H1 (cell line): Measurements from ENCODE around the gene HDAC9. TPM values are rescaled to one million over a fixed set of nuclear protein-coding genes. Genes with fewer than 3 reads are reported as not detected.

ENCODE experiments used
- CHD1 ChIP-seq: IDR thresholded peaks from 2 replicates; pipeline ENCODE4 v1.6.1; 2012; ENCODE audit warnings: low read depth, low read length, improper control_type of control experiment
- GABPA ChIP-seq: IDR thresholded peaks from 2 replicates; pipeline ENCODE4 v1.6.1; 2011; ENCODE audit warnings: mild to moderate bottlenecking, low read length, moderate library complexity, borderline replicate concordance; ENCODE audit not compliant: insufficient read depth
- KDM5A ChIP-seq: fragments of 200-600 bp; IDR thresholded peaks from 2 replicates; pipeline ENCODE4 v1.7.1; 2012; ENCODE audit warnings: mild to moderate bottlenecking, low read length, inconsistent platforms, mixed read lengths
- NANOG ChIP-seq: IDR thresholded peaks from 2 replicates; pipeline ENCODE4 v1.6.1; 2011; ENCODE audit warnings: low read length, low read depth, mild to moderate bottlenecking, inconsistent platforms; ENCODE audit not compliant: insufficient read depth, poor library complexity, severe bottlenecking
- POLR2AphosphoS5 ChIP-seq: IDR thresholded peaks from 2 replicates; pipeline ENCODE4 v1.6.1; 2011; ENCODE audit warnings: low read depth, low read length
- SIRT6 ChIP-seq: IDR thresholded peaks from one replicate; pipeline ENCODE4 v1.7.1; 2012; ENCODE audit warnings: low read length, inconsistent platforms
- TAF1 ChIP-seq: IDR thresholded peaks from 2 replicates; pipeline ENCODE4 v1.6.1; 2011; ENCODE audit warnings: mild to moderate bottlenecking, low read depth, low read length
- TBP ChIP-seq: IDR thresholded peaks from 2 replicates; pipeline ENCODE4 v1.6.1; 2011; ENCODE audit warnings: low read depth, low read length, improper control_type of control experiment
- polyA plus RNA-seq, 7 experiments: library from polyadenylated mRNA; depleted of rRNA in 3 of 7; stranded (reverse) in 5 of 7; unstranded in 2 of 7; fragments of >200 nt in 5 of 7; fragments of 200-250 nt in 2 of 7; gene quantifications; 1 replicate in 5 of 7; 2 replicates in 1 of 7; 4 replicates in 1 of 7; pipeline versions ENCODE4 v1.2.1 to v1.2.3, GENCODE V29; 2011 to 2013; ENCODE audit warnings: missing spikeins in 2 of 7, mixed read lengths in 2 of 7
- total RNA-seq: library from RNA; stranded (reverse); fragmentation: NEBNext Ultra II Directional; extraction: Animal tissue kit (Norgen Biotek cat#: 25700); gene quantifications from 2 replicates; pipeline ENCODE4 v1.2.1, GENCODE V29; 2021
- TF ChIP-seq, protein P1 (sequence below): fragments of 300-600 bp; sonication (generic); IDR thresholded peaks from 2 replicates; pipeline ENCODE4 v1.7.1; 2012; ENCODE audit warnings: low read length, moderate library complexity, mild to moderate bottlenecking, inconsistent platforms; ENCODE audit not compliant: insufficient replicate concordance
- TF ChIP-seq, protein P2 (sequence below): IDR thresholded peaks from 2 replicates; pipeline ENCODE4 v1.6.1; 2012; ENCODE audit warnings: inconsistent platforms

The HDAC9 gene
- total and polyA plus RNA-seq, 2 of the 8 experiments (the other 6 are each of a cell fraction or from before 2014, with no cell fraction given): 9.5 to 13.1 TPM

DNA sequence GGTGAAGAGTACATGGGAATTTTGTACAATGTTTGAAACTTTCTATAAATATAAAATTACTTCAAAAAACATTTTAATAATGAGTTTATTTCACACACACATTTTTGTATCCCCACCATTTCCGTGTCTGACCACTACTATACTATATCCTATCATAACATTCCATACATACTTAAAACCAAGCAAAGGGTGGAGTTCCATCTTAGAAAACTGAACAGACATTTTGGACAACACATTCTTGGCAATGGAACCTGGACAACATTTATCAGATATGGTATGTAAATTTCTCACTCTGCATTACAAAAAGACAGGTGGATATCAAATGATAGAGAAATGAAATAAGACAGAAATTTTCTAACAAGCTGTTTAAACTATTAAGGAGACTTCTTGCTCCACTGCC lies 453.0 kb downstream of the HDAC9 start (continued):
- TF ChIP-seq, protein P1, sequence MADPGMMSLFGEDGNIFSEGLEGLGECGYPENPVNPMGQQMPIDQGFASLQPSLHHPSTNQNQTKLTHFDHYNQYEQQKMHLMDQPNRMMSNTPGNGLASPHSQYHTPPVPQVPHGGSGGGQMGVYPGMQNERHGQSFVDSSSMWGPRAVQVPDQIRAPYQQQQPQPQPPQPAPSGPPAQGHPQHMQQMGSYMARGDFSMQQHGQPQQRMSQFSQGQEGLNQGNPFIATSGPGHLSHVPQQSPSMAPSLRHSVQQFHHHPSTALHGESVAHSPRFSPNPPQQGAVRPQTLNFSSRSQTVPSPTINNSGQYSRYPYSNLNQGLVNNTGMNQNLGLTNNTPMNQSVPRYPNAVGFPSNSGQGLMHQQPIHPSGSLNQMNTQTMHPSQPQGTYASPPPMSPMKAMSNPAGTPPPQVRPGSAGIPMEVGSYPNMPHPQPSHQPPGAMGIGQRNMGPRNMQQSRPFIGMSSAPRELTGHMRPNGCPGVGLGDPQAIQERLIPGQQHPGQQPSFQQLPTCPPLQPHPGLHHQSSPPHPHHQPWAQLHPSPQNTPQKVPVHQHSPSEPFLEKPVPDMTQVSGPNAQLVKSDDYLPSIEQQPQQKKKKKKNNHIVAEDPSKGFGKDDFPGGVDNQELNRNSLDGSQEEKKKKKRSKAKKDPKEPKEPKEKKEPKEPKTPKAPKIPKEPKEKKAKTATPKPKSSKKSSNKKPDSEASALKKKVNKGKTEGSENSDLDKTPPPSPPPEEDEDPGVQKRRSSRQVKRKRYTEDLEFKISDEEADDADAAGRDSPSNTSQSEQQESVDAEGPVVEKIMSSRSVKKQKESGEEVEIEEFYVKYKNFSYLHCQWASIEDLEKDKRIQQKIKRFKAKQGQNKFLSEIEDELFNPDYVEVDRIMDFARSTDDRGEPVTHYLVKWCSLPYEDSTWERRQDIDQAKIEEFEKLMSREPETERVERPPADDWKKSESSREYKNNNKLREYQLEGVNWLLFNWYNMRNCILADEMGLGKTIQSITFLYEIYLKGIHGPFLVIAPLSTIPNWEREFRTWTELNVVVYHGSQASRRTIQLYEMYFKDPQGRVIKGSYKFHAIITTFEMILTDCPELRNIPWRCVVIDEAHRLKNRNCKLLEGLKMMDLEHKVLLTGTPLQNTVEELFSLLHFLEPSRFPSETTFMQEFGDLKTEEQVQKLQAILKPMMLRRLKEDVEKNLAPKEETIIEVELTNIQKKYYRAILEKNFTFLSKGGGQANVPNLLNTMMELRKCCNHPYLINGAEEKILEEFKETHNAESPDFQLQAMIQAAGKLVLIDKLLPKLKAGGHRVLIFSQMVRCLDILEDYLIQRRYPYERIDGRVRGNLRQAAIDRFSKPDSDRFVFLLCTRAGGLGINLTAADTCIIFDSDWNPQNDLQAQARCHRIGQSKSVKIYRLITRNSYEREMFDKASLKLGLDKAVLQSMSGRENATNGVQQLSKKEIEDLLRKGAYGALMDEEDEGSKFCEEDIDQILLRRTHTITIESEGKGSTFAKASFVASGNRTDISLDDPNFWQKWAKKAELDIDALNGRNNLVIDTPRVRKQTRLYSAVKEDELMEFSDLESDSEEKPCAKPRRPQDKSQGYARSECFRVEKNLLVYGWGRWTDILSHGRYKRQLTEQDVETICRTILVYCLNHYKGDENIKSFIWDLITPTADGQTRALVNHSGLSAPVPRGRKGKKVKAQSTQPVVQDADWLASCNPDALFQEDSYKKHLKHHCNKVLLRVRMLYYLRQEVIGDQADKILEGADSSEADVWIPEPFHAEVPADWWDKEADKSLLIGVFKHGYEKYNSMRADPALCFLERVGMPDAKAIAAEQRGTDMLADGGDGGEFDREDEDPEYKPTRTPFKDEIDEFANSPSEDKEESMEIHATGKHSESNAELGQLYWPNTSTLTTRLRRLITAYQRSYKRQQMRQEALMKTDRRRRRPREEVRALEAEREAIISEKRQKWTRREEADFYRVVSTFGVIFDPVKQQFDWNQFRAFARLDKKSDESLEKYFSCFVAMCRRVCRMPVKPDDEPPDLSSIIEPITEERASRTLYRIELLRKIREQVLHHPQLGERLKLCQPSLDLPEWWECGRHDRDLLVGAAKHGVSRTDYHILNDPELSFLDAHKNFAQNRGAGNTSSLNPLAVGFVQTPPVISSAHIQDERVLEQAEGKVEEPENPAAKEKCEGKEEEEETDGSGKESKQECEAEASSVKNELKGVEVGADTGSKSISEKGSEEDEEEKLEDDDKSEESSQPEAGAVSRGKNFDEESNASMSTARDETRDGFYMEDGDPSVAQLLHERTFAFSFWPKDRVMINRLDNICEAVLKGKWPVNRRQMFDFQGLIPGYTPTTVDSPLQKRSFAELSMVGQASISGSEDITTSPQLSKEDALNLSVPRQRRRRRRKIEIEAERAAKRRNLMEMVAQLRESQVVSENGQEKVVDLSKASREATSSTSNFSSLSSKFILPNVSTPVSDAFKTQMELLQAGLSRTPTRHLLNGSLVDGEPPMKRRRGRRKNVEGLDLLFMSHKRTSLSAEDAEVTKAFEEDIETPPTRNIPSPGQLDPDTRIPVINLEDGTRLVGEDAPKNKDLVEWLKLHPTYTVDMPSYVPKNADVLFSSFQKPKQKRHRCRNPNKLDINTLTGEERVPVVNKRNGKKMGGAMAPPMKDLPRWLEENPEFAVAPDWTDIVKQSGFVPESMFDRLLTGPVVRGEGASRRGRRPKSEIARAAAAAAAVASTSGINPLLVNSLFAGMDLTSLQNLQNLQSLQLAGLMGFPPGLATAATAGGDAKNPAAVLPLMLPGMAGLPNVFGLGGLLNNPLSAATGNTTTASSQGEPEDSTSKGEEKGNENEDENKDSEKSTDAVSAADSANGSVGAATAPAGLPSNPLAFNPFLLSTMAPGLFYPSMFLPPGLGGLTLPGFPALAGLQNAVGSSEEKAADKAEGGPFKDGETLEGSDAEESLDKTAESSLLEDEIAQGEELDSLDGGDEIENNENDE: no peak
- no peak for TF ChIP-seq KDM5A
- TF ChIP-seq TBP: no peak
- no peak for TF ChIP-seq GABPA
- no peak for TF ChIP-seq CHD1
- TF ChIP-seq SIRT6: no peak
- no peak for TF ChIP-seq TAF1
- TF ChIP-seq POLR2AphosphoS5: no peak
- TF ChIP-seq NANOG: no peak
- TF ChIP-seq, protein P2, sequence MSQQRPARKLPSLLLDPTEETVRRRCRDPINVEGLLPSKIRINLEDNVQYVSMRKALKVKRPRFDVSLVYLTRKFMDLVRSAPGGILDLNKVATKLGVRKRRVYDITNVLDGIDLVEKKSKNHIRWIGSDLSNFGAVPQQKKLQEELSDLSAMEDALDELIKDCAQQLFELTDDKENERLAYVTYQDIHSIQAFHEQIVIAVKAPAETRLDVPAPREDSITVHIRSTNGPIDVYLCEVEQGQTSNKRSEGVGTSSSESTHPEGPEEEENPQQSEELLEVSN: no peak
- TF ChIP-seq, all 59 proteins: peak for 0
